Naive thymus-derived CD8-positive, alpha-beta T cell (primary cell): ENCODE results near the gene PRSS23. TPM values are rescaled to one million over a fixed set of nuclear protein-coding genes. Genes with fewer than 3 reads are reported as not detected.
A peak's percentile ranks its signal among the peaks of the same experiment; 100 is the strongest.
"Not testable (repeated sequence)": the region's sequence is repeated elsewhere in the genome, so short reads cannot be mapped to it uniquely, and the experiment has no call there.

ENCODE experiments used
- ATAC-seq, 2 donors: fragments of 150-1000 bp; cut with Tn5 transposase in 1 of 2; sonication (Bioruptor Pico), chemical (Tn5 transposase) in 1 of 2; 1 replicate in 1 of 2; 2 replicates in 1 of 2; pipeline ENCODE4 v1.10.0; 2021; ENCODE audit warnings: mild to moderate bottlenecking in 2 of 2, moderate library complexity in 2 of 2
- POLR2A ChIA-PET: fragments of 350-600 bp; sonication (Branson Sonifier 250); formaldehyde crosslinking; loops from one replicate; lab custom pipeline; 2021; ENCODE audit warnings: antibody characterized with exemption; lab: Charles Lee
- DNase-seq, 10 donors: peaks; one replicate each; pipeline versions ENCODE4 v3.0.0 to v3.0.0-alpha.2; 2020 to 2022
- H3K27ac Mint-ChIP-seq, 10 donors: one replicate each; pipeline ENCODE4 v1.8.0; 2020 to 2022; ENCODE audit warnings: mild to moderate bottlenecking in 10 of 10, mixed read lengths in 10 of 10, moderate library complexity in 4 of 10, inconsistent platforms in 1 of 10
- H3K27me3 Mint-ChIP-seq, 5 donors: one replicate each; pipeline ENCODE4 v1.8.0; 2021 to 2022; ENCODE audit warnings: mixed read lengths in 5 of 5
- H3K36me3 Mint-ChIP-seq, 3 donors: one replicate each; pipeline ENCODE4 v1.8.0; 2020 to 2022; ENCODE audit warnings: mixed read lengths in 3 of 3, mild to moderate bottlenecking in 2 of 3, inconsistent platforms in 1 of 3
- H3K4me1 Mint-ChIP-seq, 4 donors: one replicate each; pipeline ENCODE4 v1.8.0; 2021 to 2022; ENCODE audit warnings: mixed read lengths in 4 of 4
- H3K4me3 Mint-ChIP-seq, 10 donors: one replicate each; pipeline ENCODE4 v1.8.0; 2020 to 2022; ENCODE audit warnings: mild to moderate bottlenecking in 10 of 10, mixed read lengths in 10 of 10, moderate library complexity in 6 of 10, inconsistent platforms in 1 of 10
- H3K9me3 Mint-ChIP-seq, 9 donors: one replicate each; pipeline ENCODE4 v1.8.0; 2020 to 2022; ENCODE audit warnings: mixed read lengths in 9 of 9, mild to moderate bottlenecking in 3 of 9, inconsistent platforms in 1 of 9, moderate library complexity in 1 of 9
- polyA plus RNA-seq, 3 donors: library from polyadenylated mRNA; unstranded; fragments of 300-500 nt; fragmentation: Illumina TruSeq; gene quantifications; one replicate each; pipeline ENCODE4 v1.2.3, GENCODE V29; 2021
- total RNA-seq, 8 experiments: library from RNA in 2 of 8; stranded (reverse) in 2 of 8; gene quantifications; one replicate each; pipeline ENCODE4 v1.2.3 and lab custom pipeline; 2021 to 2026

The PRSS23 gene, protein sequence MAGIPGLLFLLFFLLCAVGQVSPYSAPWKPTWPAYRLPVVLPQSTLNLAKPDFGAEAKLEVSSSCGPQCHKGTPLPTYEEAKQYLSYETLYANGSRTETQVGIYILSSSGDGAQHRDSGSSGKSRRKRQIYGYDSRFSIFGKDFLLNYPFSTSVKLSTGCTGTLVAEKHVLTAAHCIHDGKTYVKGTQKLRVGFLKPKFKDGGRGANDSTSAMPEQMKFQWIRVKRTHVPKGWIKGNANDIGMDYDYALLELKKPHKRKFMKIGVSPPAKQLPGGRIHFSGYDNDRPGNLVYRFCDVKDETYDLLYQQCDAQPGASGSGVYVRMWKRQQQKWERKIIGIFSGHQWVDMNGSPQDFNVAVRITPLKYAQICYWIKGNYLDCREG
- under 1 TPM in 1 of 2 experiments, not detected in 1; 0.11 TPM for total RNA-seq
- polyA plus RNA-seq: 10 to 100 TPM in 1 of 3 donors, under 1 TPM in 2; 0.23 to 17.6 (median 0.49) TPM
- total RNA-seq (lab: John Stamatoyannopoulos, UW): 0.07 to 5.0 (median 0.30) reads per million in 6 experiments

DNA sequence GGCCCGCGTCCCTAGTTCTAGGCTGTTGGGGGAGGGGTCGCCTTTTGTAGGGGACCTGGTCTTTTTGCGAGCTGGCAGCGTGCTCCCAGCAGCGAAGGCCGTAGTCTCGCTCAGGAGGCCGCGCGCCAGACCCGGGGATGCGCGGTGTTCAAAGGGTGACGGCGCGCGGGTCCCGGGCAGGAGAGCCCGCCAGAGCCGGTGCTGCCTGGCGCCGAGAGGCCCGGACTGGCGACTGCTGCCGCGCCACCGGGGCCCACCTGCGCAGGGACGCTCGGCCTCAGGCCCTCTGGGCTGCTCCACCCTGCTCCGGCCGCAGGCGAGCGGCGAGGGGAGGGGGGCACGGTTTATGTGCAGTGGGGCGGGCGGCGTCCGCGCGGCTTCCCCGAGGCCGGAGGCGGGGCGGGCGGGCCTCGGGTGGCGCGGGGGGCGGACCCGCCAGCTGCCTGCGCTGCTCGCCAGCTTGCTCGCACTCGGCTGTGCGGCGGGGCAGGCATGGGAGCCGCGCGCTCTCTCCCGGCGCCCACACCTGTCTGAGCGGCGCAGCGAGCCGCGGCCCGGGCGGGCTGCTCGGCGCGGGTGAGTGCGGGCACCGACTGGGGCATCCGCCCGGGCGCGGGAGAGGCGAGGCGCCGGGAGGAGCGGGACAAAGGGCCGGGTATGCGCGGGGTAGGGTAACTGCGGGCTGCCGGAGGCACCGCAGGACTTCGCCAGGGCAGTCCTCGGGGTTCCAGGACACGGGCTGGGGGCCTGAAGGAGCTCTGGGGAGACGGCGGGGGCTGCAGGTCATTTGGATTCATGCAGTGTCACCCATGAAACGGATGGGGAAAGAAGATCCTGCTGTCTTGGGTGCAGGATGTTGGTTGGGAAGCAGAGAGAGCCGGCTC, at the start of gene PRSS23:
Gene PRSS23, plus strand, starts transcription at position 467 of the 884 bp plus-strand sequence. CDS start 7,102 bp downstream, outside the sequence.
- Mint-ChIP-seq H3K27ac (peak within 1 kb of the TSS in 1 of 10 donors; percentile 56), H3K4me3 (peak within 1 kb of the TSS in 9 of 10 donors; percentile 27 to 84 (median 64)), H3K4me1 (peaks cover 0 to 13% (median 6%) of the 10 kb centered on the region in 4 donors), H3K9me3 (no peaks in the 10 kb centered on the region), H3K27me3 (peaks cover 25 to 71% (median 46%) of the 10 kb centered on the region in 5 donors), H3K36me3 (no peaks in the 10 kb centered on the region)
- POLR2A ChIA-PET: no interaction called here
- DNase-seq (peak in 1 of 10 donors; percentile 17), ATAC-seq (peak; percentile 11 to 23)

- Mint-ChIP-seq H3K4me3 (no peak overlapping the region), H3K9me3 (peaks cover 0 to 5% (median 0%) of the 10 kb centered on the region in 9 donors), H3K36me3 (no peaks in the 10 kb centered on the region), H3K4me1 (no peaks in the 10 kb centered on the region), H3K27me3 (peaks cover 0 to 3% (median 0%) of the 10 kb centered on the region in 5 donors), H3K27ac (no peak overlapping the region)
- no peak for ATAC-seq
- DNase-seq: no peak
- POLR2A ChIA-PET: no interaction called here
These were observed 46.9 kb upstream of the PRSS23 start for GRCh38 chr11:86753459-86753858.

DNA sequence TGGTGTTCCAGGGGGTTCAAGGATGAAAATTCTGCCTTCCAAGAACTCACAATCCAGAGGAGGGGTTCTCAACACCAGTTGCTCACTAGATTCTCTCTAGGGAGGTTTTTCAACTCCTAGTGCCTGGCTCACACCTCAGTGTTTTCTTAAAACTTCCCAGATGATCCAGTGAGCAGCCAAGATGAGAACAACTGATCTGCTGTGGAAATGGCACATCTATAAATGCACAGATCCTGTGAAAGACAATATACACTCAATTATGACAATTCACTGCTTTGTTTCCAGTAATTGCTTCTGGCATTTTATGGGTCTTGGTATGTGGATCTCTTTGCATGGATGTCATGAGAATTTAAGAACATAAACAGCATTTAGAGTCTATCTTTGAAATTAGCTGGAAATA, 45.2 kb upstream of the PRSS23 start:
- no peak for DNase-seq
- Mint-ChIP-seq H3K36me3 (no peaks in the 10 kb centered on the region), H3K27ac (no peak overlapping the region), H3K4me1 (no peaks in the 10 kb centered on the region), H3K4me3 (no peak overlapping the region), H3K27me3 (peaks cover 0 to 3% (median 1%) of the 10 kb centered on the region in 5 donors), H3K9me3 (peaks cover 0 to 9% (median 0%) of the 10 kb centered on the region in 9 donors)
- POLR2A ChIA-PET: no interaction called here
- no peak for ATAC-seq

DNA sequence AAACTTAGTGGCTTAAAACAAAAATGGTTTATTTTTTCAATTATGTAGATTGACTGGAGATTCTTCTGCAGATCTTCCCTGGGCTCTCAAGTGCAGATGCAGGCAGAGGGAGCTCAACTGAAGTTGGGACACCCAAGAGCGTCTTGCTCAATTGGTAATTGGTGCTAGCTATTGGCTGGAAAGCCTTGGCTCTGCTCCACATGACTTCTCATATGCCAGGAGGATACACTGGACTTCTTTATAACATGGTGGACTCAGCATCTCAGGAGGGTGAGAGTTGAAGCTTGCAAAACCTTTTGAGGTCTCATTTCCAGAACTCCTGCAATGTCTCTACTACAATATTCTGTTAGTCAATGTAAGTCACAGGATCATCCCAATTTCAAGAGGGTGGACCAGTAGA, 42.2 kb upstream of the PRSS23 start:
- ATAC-seq: no peak
- no peak overlapping the region for H3K4me3 Mint-ChIP-seq

DNA sequence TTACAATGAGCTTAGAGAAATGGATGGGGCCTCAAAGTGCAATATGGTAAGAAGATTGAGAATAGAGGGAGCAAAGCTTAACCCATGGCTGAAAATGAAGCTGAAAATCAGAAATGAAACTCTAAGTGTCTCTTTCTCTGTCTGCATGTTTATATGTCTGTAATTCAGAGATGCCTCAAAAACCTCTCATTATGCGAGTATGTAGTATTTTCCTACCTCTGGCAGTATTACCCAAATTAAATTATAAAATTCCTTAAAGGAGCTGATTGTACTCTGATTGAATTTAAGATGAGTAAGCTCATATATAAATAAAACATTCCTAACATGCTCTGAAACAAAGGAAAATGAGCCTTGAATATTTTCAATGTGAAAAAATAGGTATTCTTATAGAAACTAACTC, 39.8 kb upstream of the PRSS23 start:
- H3K27me3 Mint-ChIP-seq: peaks cover 0 to 25% (median 6%) of the 10 kb centered on the region in 5 donors
- POLR2A ChIA-PET: no interaction called here
- no peak for ATAC-seq
- no peak overlapping the region for H3K27ac Mint-ChIP-seq
- H3K36me3 Mint-ChIP-seq: no peaks in the 10 kb centered on the region
- no peak overlapping the region for H3K4me3 Mint-ChIP-seq
- DNase-seq: no peak
- peaks cover 0 to 9% (median 0%) of the 10 kb centered on the region in 9 donors for H3K9me3 Mint-ChIP-seq
- H3K4me1 Mint-ChIP-seq: no peaks in the 10 kb centered on the region

More for the DNA sequence above, 42.2 kb upstream of the PRSS23 start:
- Mint-ChIP-seq H3K9me3 (peaks cover 0 to 9% (median 0%) of the 10 kb centered on the region in 9 donors), H3K27ac (no peak overlapping the region), H3K4me1 (no peaks in the 10 kb centered on the region), H3K36me3 (no peaks in the 10 kb centered on the region), H3K27me3 (peaks cover 0 to 17% (median 6%) of the 10 kb centered on the region in 5 donors)
- POLR2A ChIA-PET: no interaction called here
- DNase-seq: no peak

- H3K36me3 Mint-ChIP-seq: no peaks in the 10 kb centered on the region
- H3K27me3 Mint-ChIP-seq: peaks cover 0 to 25% (median 9%) of the 10 kb centered on the region in 5 donors
- ATAC-seq (no peak), DNase-seq (no peak)
- POLR2A ChIA-PET: no interaction called here
- no peaks in the 10 kb centered on the region for H3K4me1 Mint-ChIP-seq
- no peak overlapping the region for H3K27ac Mint-ChIP-seq
- H3K4me3 Mint-ChIP-seq: no peak overlapping the region
- peaks cover 0 to 9% (median 0%) of the 10 kb centered on the region in 9 donors for H3K9me3 Mint-ChIP-seq
These were observed 38.4 kb upstream of the PRSS23 start for GRCh38 chr11:86761978-86762377.

DNA sequence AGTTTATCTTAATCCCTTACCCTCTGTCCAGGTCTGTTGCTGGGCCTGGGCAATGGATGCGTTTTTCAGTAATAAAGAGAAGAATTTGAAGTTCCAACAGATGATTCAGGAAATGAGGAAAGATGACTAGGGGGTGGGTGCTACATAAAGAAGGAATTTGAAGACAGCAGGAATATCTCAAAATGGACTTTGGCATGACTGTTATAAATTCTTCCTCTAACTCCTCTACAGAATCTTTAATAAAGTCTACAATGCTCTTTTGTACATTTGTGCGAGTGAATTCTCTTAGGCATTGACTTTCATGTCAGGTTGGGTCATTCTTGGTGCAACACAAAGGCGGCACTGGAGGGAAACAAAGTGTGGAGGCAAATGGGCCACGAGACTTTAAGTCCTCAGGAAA, 35.1 kb upstream of the PRSS23 start:
- POLR2A ChIA-PET: no interaction called here
- Mint-ChIP-seq H3K4me3 (no peak overlapping the region), H3K9me3 (peaks cover 0 to 6% (median 0%) of the 10 kb centered on the region in 9 donors), H3K27me3 (peaks cover 0 to 25% (median 9%) of the 10 kb centered on the region in 5 donors), H3K27ac (no peak overlapping the region), H3K36me3 (no peaks in the 10 kb centered on the region), H3K4me1 (no peaks in the 10 kb centered on the region)
- no peak for DNase-seq
- no peak for ATAC-seq

GRCh38 chr11:86765878-86766277, 34.5 kb upstream of the PRSS23 start:
- POLR2A ChIA-PET: no interaction called here
- Mint-ChIP-seq H3K36me3 (no peaks in the 10 kb centered on the region), H3K27me3 (peaks cover 0 to 25% (median 9%) of the 10 kb centered on the region in 5 donors)

GRCh38 chr11:86769219-86769618, 31.1 kb upstream of the PRSS23 start:
- H3K36me3 Mint-ChIP-seq: peaks cover 0 to 6% (median 0%) of the 10 kb centered on the region in 3 donors
- no peak overlapping the region for H3K4me3 Mint-ChIP-seq
- DNase-seq: no peak
- H3K27me3 Mint-ChIP-seq: peaks cover 0 to 11% (median 3%) of the 10 kb centered on the region in 5 donors
- H3K4me1 Mint-ChIP-seq: no peaks in the 10 kb centered on the region
- H3K27ac Mint-ChIP-seq: no peak overlapping the region
- POLR2A ChIA-PET: no interaction called here
- H3K9me3 Mint-ChIP-seq: peaks cover 0 to 9% (median 0%) of the 10 kb centered on the region in 9 donors
- ATAC-seq: no peak

More at GRCh38 chr11:86765878-86766277, 34.5 kb upstream of the PRSS23 start:
- H3K4me3 Mint-ChIP-seq: no peak overlapping the region
- H3K9me3 Mint-ChIP-seq: peaks cover 0 to 6% (median 0%) of the 10 kb centered on the region in 9 donors
- no peak for ATAC-seq
- H3K27ac Mint-ChIP-seq: no peak overlapping the region
- DNase-seq: no peak
- H3K4me1 Mint-ChIP-seq: no peaks in the 10 kb centered on the region

DNA sequence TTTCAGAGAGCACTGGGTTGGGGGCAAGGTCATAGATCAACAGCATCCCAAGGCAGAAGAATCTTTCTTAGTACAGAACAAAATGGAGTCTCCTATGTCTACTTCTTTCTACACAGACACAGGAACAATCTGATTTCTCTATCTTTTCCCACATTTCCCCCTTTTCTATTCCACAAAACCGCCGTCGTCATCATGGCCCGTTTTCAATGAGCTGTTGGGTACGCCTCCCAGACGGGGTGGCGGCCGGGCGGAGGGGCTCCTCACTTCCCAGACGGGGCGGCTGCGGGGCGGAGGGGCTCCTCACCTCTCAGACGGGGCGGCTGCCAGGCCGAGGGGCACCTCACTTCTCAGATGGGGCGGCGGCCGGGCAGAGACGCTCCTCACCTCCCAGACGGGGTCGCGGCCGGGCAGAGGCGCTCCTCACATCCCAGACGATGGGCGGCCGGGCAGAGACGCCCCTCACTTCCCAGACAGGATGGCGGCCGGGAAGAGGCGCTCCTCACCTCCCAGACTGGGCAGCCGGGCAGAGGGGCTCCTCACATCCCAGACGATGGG, 29.8 kb upstream of the PRSS23 start:
- H3K4me1 Mint-ChIP-seq, ATAC-seq, H3K27ac Mint-ChIP-seq, DNase-seq, POLR2A ChIA-PET, H3K4me3 Mint-ChIP-seq, H3K9me3 Mint-ChIP-seq, H3K36me3 Mint-ChIP-seq: not testable (repeated sequence)
- H3K27me3 Mint-ChIP-seq: peaks cover 0 to 11% (median 3%) of the 10 kb centered on the region in 5 donors

- Mint-ChIP-seq H3K27ac (no peak overlapping the region), H3K36me3 (peaks cover 0 to 6% (median 0%) of the 10 kb centered on the region in 3 donors), H3K4me1 (no peaks in the 10 kb centered on the region), H3K4me3 (no peak overlapping the region), H3K27me3 (peaks cover 1 to 11% (median 6%) of the 10 kb centered on the region in 5 donors), H3K9me3 (peaks cover 0 to 9% (median 0%) of the 10 kb centered on the region in 9 donors)
- no peak for ATAC-seq
- no peak for DNase-seq
- POLR2A ChIA-PET: no interaction called here
These were observed 27.3 kb upstream of the PRSS23 start for GRCh38 chr11:86772999-86773398.

- no peak for ATAC-seq
- H3K4me3 Mint-ChIP-seq: no peak overlapping the region
- no peak for DNase-seq
- H3K27ac Mint-ChIP-seq: no peak overlapping the region
- POLR2A ChIA-PET: no interaction called here
- peaks cover 0 to 9% (median 0%) of the 10 kb centered on the region in 9 donors for H3K9me3 Mint-ChIP-seq
- H3K27me3 Mint-ChIP-seq: peaks cover 2 to 11% (median 7%) of the 10 kb centered on the region in 5 donors
- no peaks in the 10 kb centered on the region for H3K4me1 Mint-ChIP-seq
- H3K36me3 Mint-ChIP-seq: peaks cover 0 to 6% (median 0%) of the 10 kb centered on the region in 3 donors
These were observed 26.7 kb upstream of the PRSS23 start for GRCh38 chr11:86773513-86774252.
